Rectal smooth muscle tissue (tissue), 1 donor: Measurements from ENCODE around the gene POGLUT2.

ENCODE experiments used
- H3K27ac ChIP-seq: one replicate; pipeline ENCODE4 v1.7.0; 2013; ENCODE audit warnings: low read depth, low read length, inconsistent platforms
- H3K27me3 ChIP-seq: one replicate; pipeline ENCODE4 v1.7.0; 2013; ENCODE audit warnings: low read length; ENCODE audit not compliant: control insufficient read depth, insufficient read depth
- H3K36me3 ChIP-seq: one replicate; pipeline ENCODE4 v1.7.0; 2013; ENCODE audit warnings: low read length; ENCODE audit not compliant: control insufficient read depth, insufficient read depth
- H3K4me1 ChIP-seq: one replicate; pipeline ENCODE4 v1.7.0; 2013; ENCODE audit warnings: low read length; ENCODE audit not compliant: control insufficient read depth, insufficient read depth
- H3K4me3 ChIP-seq: one replicate; pipeline ENCODE4 v1.7.0; 2013; ENCODE audit warnings: low read length
- H3K9ac ChIP-seq: one replicate; pipeline ENCODE4 v1.7.0; 2013; ENCODE audit warnings: low read length

POGLUT2 gene

DNA sequence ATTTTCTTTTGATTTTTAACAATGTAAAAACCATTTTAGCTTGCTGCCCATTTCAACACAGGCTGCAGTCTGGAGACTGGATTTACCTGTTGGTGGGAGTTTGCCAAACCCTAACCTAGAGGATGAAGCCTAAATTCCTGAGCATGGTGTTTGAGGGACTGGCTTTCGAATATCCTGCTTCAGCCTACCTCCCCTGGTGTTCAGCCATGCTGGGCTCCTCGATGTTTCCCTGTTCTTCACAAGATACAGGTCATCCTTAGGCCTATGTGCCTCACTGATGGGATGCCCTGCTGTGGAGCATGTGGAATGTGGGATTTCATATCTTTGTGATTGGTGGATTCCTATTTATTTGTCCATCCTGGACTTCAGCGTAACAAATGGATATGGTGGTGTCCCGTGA, 26.6 kb upstream of the POGLUT2 start:
- no peak overlapping the region for H3K9ac ChIP-seq
- H3K4me1 ChIP-seq = no peaks in the 10 kb centered on the region
- no peak overlapping the region for H3K27ac ChIP-seq
- no peak overlapping the region for H3K4me3 ChIP-seq
- H3K27me3 ChIP-seq = no peaks in the 10 kb centered on the region
- peaks cover 8% of the 10 kb centered on the region for H3K36me3 ChIP-seq

DNA sequence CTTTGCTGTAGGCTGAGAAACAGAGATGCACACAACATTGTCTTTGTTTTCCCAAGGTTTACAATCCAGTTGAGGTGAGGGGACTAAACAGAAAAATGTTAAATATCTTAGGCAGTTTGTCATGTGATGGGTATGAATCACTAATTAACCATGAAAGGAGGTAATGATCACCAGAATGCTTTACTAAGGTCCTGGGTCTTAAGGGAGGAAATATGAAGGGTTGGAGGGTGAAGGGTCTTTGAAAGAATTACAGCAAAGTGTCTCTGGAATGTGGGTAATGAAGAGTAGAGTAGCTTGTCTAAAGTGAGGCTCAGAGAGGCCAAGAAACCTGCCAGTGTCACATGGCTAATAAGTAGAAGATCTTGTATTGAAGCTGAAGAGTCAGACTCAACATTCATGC, 19.1 kb upstream of the POGLUT2 start:
- H3K9ac ChIP-seq = no peak overlapping the region
- no peaks in the 10 kb centered on the region for H3K27me3 ChIP-seq
- H3K27ac ChIP-seq = no peak overlapping the region
- H3K4me3 ChIP-seq = no peak overlapping the region
- H3K4me1 ChIP-seq = no peaks in the 10 kb centered on the region
- H3K36me3 ChIP-seq = peaks cover 3% of the 10 kb centered on the region

- H3K27ac ChIP-seq = no peak overlapping the region
- H3K4me3 ChIP-seq = no peak overlapping the region
- no peak overlapping the region for H3K9ac ChIP-seq
- H3K27me3 ChIP-seq = no peaks in the 10 kb centered on the region
- H3K4me1 ChIP-seq = no peaks in the 10 kb centered on the region
- no peaks in the 10 kb centered on the region for H3K36me3 ChIP-seq
These were observed 18.5 kb upstream of the POGLUT2 start for GRCh38 chr13:102817241-102817640.

DNA sequence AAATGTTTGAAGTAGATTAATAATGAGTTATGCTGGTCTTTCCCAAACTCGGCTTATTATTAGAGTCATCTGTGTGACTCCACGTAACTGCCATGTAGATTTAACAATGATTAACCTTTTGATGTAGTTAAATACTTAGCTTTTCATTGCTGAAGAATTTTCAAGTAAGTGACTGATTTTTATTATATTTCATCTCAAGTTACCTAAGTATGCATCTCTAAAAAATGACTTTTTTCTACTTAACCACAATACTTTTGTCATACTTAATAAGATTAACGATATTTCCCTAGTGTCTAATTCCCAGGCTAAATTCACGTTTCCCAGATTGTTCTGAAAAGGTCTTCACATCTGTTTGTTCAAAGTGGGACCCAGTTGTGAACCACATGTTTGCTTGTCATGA, 17.9 kb upstream of the POGLUT2 start:
- H3K4me1 ChIP-seq = no peaks in the 10 kb centered on the region
- no peaks in the 10 kb centered on the region for H3K36me3 ChIP-seq
- no peak overlapping the region for H3K4me3 ChIP-seq
- no peak overlapping the region for H3K27ac ChIP-seq
- no peak overlapping the region for H3K9ac ChIP-seq
- no peaks in the 10 kb centered on the region for H3K27me3 ChIP-seq

GRCh38 chr13:102815788-102816187, 17.0 kb upstream of the POGLUT2 start:
- Histone ChIP-seq H3K27me3 (no peaks in the 10 kb centered on the region), H3K36me3 (no peaks in the 10 kb centered on the region), H3K27ac (no peak overlapping the region), H3K9ac (no peak overlapping the region), H3K4me3 (no peak overlapping the region), H3K4me1 (no peaks in the 10 kb centered on the region)

DNA sequence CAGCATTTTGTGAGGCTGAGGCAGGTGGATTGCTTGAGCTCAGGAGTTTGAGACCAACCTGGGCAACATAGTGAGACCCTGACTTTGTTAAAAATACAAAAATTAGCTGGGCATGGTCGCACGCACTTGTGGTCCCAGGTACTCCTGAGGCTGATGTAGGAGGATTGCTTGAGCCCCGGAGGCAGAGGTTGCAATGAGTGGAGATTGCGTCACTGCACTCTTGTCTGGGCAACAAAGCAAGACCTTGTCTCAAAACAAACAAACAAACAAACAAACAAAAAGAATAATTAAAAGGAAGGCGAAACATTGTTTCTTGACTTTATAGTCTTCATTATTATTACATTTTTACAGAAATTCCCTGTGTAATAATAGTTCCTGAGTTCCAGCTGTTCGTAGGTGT, 16.0 kb upstream of the POGLUT2 start:
- H3K4me3 ChIP-seq = no peak overlapping the region
- H3K27ac ChIP-seq = no peak overlapping the region
- H3K9ac ChIP-seq = no peak overlapping the region
- H3K4me1 ChIP-seq = no peaks in the 10 kb centered on the region
- H3K36me3 ChIP-seq = no peaks in the 10 kb centered on the region
- H3K27me3 ChIP-seq = no peaks in the 10 kb centered on the region

GRCh38 chr13:102814025-102814607, 15.3 kb upstream of the POGLUT2 start:
- no peaks in the 10 kb centered on the region for H3K4me1 ChIP-seq
- no peaks in the 10 kb centered on the region for H3K27me3 ChIP-seq
- H3K27ac ChIP-seq = no peak overlapping the region
- no peak overlapping the region for H3K9ac ChIP-seq
- H3K4me3 ChIP-seq = no peak overlapping the region
- no peaks in the 10 kb centered on the region for H3K36me3 ChIP-seq

GRCh38 chr13:102812611-102813287, 14.0 kb upstream of the POGLUT2 start:
- Histone ChIP-seq H3K9ac (no peak overlapping the region), H3K4me3 (no peak overlapping the region), H3K36me3 (no peaks in the 10 kb centered on the region)

DNA sequence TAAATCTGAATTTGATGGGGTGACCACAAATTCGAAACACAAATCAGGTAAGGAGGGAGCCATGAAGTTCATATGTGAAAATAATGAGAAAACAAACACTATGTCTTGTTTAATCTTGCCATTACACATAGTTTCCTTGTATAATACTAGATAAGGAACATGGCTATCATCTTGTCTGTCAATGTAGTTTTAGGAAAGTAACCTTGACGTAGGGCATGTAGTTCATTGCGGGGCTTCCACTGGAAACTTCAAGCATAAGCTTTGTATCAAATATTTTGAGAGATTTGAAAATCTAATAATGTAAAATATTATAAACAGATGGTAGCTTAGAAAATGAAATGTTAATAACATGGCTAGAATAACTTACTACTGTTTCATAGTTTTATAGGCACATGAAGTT, 8.9 kb upstream of the POGLUT2 start:
- Histone ChIP-seq H3K27me3 (no peaks in the 10 kb centered on the region), H3K27ac (no peak overlapping the region), H3K36me3 (no peaks in the 10 kb centered on the region)

More at GRCh38 chr13:102812611-102813287, 14.0 kb upstream of the POGLUT2 start:
- H3K27ac ChIP-seq = no peak overlapping the region
- H3K27me3 ChIP-seq = no peaks in the 10 kb centered on the region
- no peaks in the 10 kb centered on the region for H3K4me1 ChIP-seq

GRCh38 chr13:102805680-102806079, 6.9 kb upstream of the POGLUT2 start:
- no peak overlapping the region for H3K9ac ChIP-seq
- no peaks in the 10 kb centered on the region for H3K4me1 ChIP-seq
- H3K27me3 ChIP-seq = no peaks in the 10 kb centered on the region
- no peak overlapping the region for H3K27ac ChIP-seq
- no peak overlapping the region for H3K4me3 ChIP-seq
- H3K36me3 ChIP-seq = no peaks in the 10 kb centered on the region

More for the DNA sequence above, 8.9 kb upstream of the POGLUT2 start:
- Histone ChIP-seq H3K9ac (no peak overlapping the region), H3K4me1 (no peaks in the 10 kb centered on the region), H3K4me3 (no peak overlapping the region)

- Histone ChIP-seq H3K27me3 (no peaks in the 10 kb centered on the region), H3K4me1 (peaks cover 3% of the 10 kb centered on the region), H3K36me3 (no peaks in the 10 kb centered on the region), H3K27ac (peak overlapping the region; percentile 67), H3K9ac (no peak overlapping the region), H3K4me3 (peak overlapping the region; percentile 92)
These were observed 1.6 kb upstream of the POGLUT2 start for GRCh38 chr13:102800145-102801041.

GRCh38 chr13:102799426-102800144, 809 bp upstream of the POGLUT2 start:
- Histone ChIP-seq H3K27me3 (no peaks in the 10 kb centered on the region), H3K4me1 (peaks cover 3% of the 10 kb centered on the region), H3K4me3 (peak overlapping the region; percentile 92), H3K36me3 (no peaks in the 10 kb centered on the region), H3K9ac (no peak overlapping the region), H3K27ac (peak overlapping the region; percentile 67)
